ENCODE data around the gene LIPM. TPM values are rescaled to one million over a fixed set of nuclear protein-coding genes. Genes with fewer than 3 reads are reported as not detected.

LIPM gene
- polyA plus RNA-seq, 1 donor (not counting 4 experiments of a cell fraction or from before 2014, with no cell fraction given), result 0.67 TPM

- no peaks in the 10 kb centered on the region for H3K36me3 ChIP-seq (ENCODE audit: control insufficient read depth in 2 of 2, extremely low read depth in 1 of 2, insufficient read depth in 2 of 2, low read length in 2 of 2)
- H3K9me3 ChIP-seq (ENCODE audit: control insufficient read depth, low read depth, low read length), result no peaks in the 10 kb centered on the region
- H3K79me2 ChIP-seq (ENCODE audit: control insufficient read depth, insufficient read depth, low read length), result no peaks in the 10 kb centered on the region
- peak; percentile 48 for FAIRE-seq
- no peak overlapping the region for H2AFZ ChIP-seq (ENCODE audit: control insufficient read depth, low read length)
- H3K9me1 ChIP-seq (ENCODE audit: control insufficient read depth, extremely low read depth, insufficient read depth, low read length), result no peaks in the 10 kb centered on the region
- H3K27ac ChIP-seq (ENCODE audit: control insufficient read depth, insufficient read depth, low read length), result no peak overlapping the region
- no peak overlapping the region for H3K9ac ChIP-seq (ENCODE audit: control insufficient read depth, extremely low read depth, insufficient read depth, low read length)
- no peak for DNase-seq (ENCODE audit: low read depth, low spot score)
- H3K4me1 ChIP-seq (ENCODE audit: control insufficient read depth, extremely low read depth, insufficient read depth, low read length), result peaks cover 44% of the 10 kb centered on the region
- no peaks in the 10 kb centered on the region for H4K20me1 ChIP-seq (ENCODE audit: control insufficient read depth, extremely low read depth, insufficient read depth, low read length)
- dilution Hi-C loops (cut with MboI; ENCODE audit: extremely low pct_ligation_motif_present, low sequenced_read_pairs), result no loop called here
- no peaks in the 10 kb centered on the region for H3K27me3 ChIP-seq (ENCODE audit: control insufficient read depth, extremely low read depth, insufficient read depth, low read length)
- TF ChIP-seq CTCF (optimal IDR thresholded peaks at IDR 0.05 in 1 of 3, IDR thresholded peaks at IDR 0.05 in 1 of 3, conservative IDR thresholded peaks at IDR 0.05 in 1 of 3; ENCODE audit: extremely low read depth in 1 of 3, insufficient read depth in 2 of 3, low read length in 3 of 3) (no peak), EZH2 (IDR thresholded peaks at IDR 0.05; ENCODE audit: low read length) (no peak)
- H3K4me3 ChIP-seq (ENCODE audit: control insufficient read depth in 2 of 3, extremely low read depth in 1 of 3, insufficient read depth in 2 of 3, low read depth in 1 of 3, low read length in 3 of 3), result no peak overlapping the region
- H3K4me2 ChIP-seq (ENCODE audit: control insufficient read depth, extremely low read depth, insufficient read depth, low read depth, low read length), result no peak overlapping the region
Observed at GRCh38 chr10:88853155-88853881, 50.8 kb downstream of the LIPM start.

GRCh38 chr10:88854684-88855083 lies 52.2 kb downstream of the LIPM start:
- H3K27ac ChIP-seq (ENCODE audit: control insufficient read depth, insufficient read depth, low read length), result no peak overlapping the region
- no peaks in the 10 kb centered on the region for H3K27me3 ChIP-seq (ENCODE audit: control insufficient read depth, extremely low read depth, insufficient read depth, low read length)
- no peaks in the 10 kb centered on the region for H4K20me1 ChIP-seq (ENCODE audit: control insufficient read depth, extremely low read depth, insufficient read depth, low read length)
- no peak overlapping the region for H2AFZ ChIP-seq (ENCODE audit: control insufficient read depth, low read length)
- H3K4me3 ChIP-seq (ENCODE audit: control insufficient read depth in 2 of 3, extremely low read depth in 1 of 3, insufficient read depth in 2 of 3, low read depth in 1 of 3, low read length in 3 of 3), result no peak overlapping the region
- H3K4me1 ChIP-seq (ENCODE audit: control insufficient read depth, extremely low read depth, insufficient read depth, low read length), result peaks cover 36% of the 10 kb centered on the region
- TF ChIP-seq CTCF (optimal IDR thresholded peaks at IDR 0.05 in 1 of 3, IDR thresholded peaks at IDR 0.05 in 1 of 3, conservative IDR thresholded peaks at IDR 0.05 in 1 of 3; ENCODE audit: extremely low read depth in 1 of 3, insufficient read depth in 2 of 3, low read length in 3 of 3) (no peak), EZH2 (IDR thresholded peaks at IDR 0.05; ENCODE audit: low read length) (no peak)
- no peak overlapping the region for H3K4me2 ChIP-seq (ENCODE audit: control insufficient read depth, extremely low read depth, insufficient read depth, low read depth, low read length)
- H3K36me3 ChIP-seq (ENCODE audit: control insufficient read depth in 2 of 2, extremely low read depth in 1 of 2, insufficient read depth in 2 of 2, low read length in 2 of 2), result no peaks in the 10 kb centered on the region
- H3K9ac ChIP-seq (ENCODE audit: control insufficient read depth, extremely low read depth, insufficient read depth, low read length), result no peak overlapping the region
- H3K79me2 ChIP-seq (ENCODE audit: control insufficient read depth, insufficient read depth, low read length), result no peaks in the 10 kb centered on the region
- DNase-seq (ENCODE audit: low read depth, low spot score) (no peak), FAIRE-seq (no peak)
- no peaks in the 10 kb centered on the region for H3K9me3 ChIP-seq (ENCODE audit: control insufficient read depth, low read depth, low read length)
- dilution Hi-C loops (cut with MboI; ENCODE audit: extremely low pct_ligation_motif_present, low sequenced_read_pairs), result no loop called here
- no peaks in the 10 kb centered on the region for H3K9me1 ChIP-seq (ENCODE audit: control insufficient read depth, extremely low read depth, insufficient read depth, low read length)

Data from keratinocyte (primary cell).